ENCODE data around the gene SLC44A5. TPM values are rescaled to one million over a fixed set of nuclear protein-coding genes. Genes with fewer than 3 reads are reported as not detected.

SLC44A5 gene
- total RNA-seq, 1 donor from 2014 or later = 0.20 TPM

- Mint-ChIP-seq H3K27ac (ENCODE audit: unreplicated experiment) (no peak overlapping the region), H3K9me3 (ENCODE audit: low read depth) (no peaks in the 10 kb centered on the region), H3K27me3 (ENCODE audit: low read depth) (peaks cover 66% of the 10 kb centered on the region), H3K4me1 (ENCODE audit: low read depth) (peaks cover 19% of the 10 kb centered on the region), H3K4me3 (ENCODE audit: unreplicated experiment) (no peak overlapping the region), H3K36me3 (ENCODE audit: low read depth) (no peaks in the 10 kb centered on the region)
- DNase-seq (ENCODE audit: low spot score) = no peak
- TF ChIP-seq CTCF (IDR thresholded peaks at IDR 0.05) = no peak
Observed at GRCh38 chr1:75618382-75618781, 7.5 kb upstream of the SLC44A5 start.

- no peak overlapping the region for H3K27ac Mint-ChIP-seq (ENCODE audit: unreplicated experiment)
- H3K36me3 Mint-ChIP-seq (ENCODE audit: low read depth) = no peaks in the 10 kb centered on the region
- peaks cover 66% of the 10 kb centered on the region for H3K27me3 Mint-ChIP-seq (ENCODE audit: low read depth)
- peak; percentile 85 for DNase-seq (ENCODE audit: low spot score)
- H3K4me3 Mint-ChIP-seq (ENCODE audit: unreplicated experiment) = peak overlapping the region; percentile 46
- H3K4me1 Mint-ChIP-seq (ENCODE audit: low read depth) = peaks cover 19% of the 10 kb centered on the region
- TF ChIP-seq CTCF (IDR thresholded peaks at IDR 0.05) = no peak
- no peaks in the 10 kb centered on the region for H3K9me3 Mint-ChIP-seq (ENCODE audit: low read depth)
Observed at GRCh38 chr1:75616436-75617433, 5.8 kb upstream of the SLC44A5 start.

- no peak for TF ChIP-seq CTCF (IDR thresholded peaks at IDR 0.05)
- peak; percentile 63 for DNase-seq (ENCODE audit: low spot score)
- no peak overlapping the region for H3K27ac Mint-ChIP-seq (ENCODE audit: unreplicated experiment)
- no peaks in the 10 kb centered on the region for H3K9me3 Mint-ChIP-seq (ENCODE audit: low read depth)
- H3K4me1 Mint-ChIP-seq (ENCODE audit: low read depth) = peaks cover 19% of the 10 kb centered on the region
- H3K27me3 Mint-ChIP-seq (ENCODE audit: low read depth) = peaks cover 68% of the 10 kb centered on the region
- H3K36me3 Mint-ChIP-seq (ENCODE audit: low read depth) = no peaks in the 10 kb centered on the region
- H3K4me3 Mint-ChIP-seq (ENCODE audit: unreplicated experiment) = peak overlapping the region; percentile 46
Observed at GRCh38 chr1:75615613-75616435, 4.9 kb upstream of the SLC44A5 start.

GRCh38 chr1:75614399-75614756 is 3.5 kb upstream of the SLC44A5 start:
- no peak for DNase-seq (ENCODE audit: low spot score)

More at GRCh38 chr1:75614399-75614756, 3.5 kb upstream of the SLC44A5 start:
- H3K9me3 Mint-ChIP-seq (ENCODE audit: low read depth) = no peaks in the 10 kb centered on the region
- H3K4me3 Mint-ChIP-seq (ENCODE audit: unreplicated experiment) = peak overlapping the region; percentile 46
- no peak for TF ChIP-seq CTCF (IDR thresholded peaks at IDR 0.05)
- peaks cover 19% of the 10 kb centered on the region for H3K4me1 Mint-ChIP-seq (ENCODE audit: low read depth)
- no peaks in the 10 kb centered on the region for H3K36me3 Mint-ChIP-seq (ENCODE audit: low read depth)
- H3K27me3 Mint-ChIP-seq (ENCODE audit: low read depth) = peaks cover 62% of the 10 kb centered on the region
- H3K27ac Mint-ChIP-seq (ENCODE audit: unreplicated experiment) = no peak overlapping the region

Measured in chondrocyte (in vitro differentiated cells).